ENCODE data around the gene COL21A1.

- TF ChIP-seq POLR2A (IDR thresholded peaks at IDR 0.05; ENCODE audit: low read length) (no peak), GATA1 (IDR thresholded peaks at IDR 0.05; ENCODE audit: low read depth, low read length) (no peak)
These were observed 88.8 kb downstream of the COL21A1 start for GRCh38 chr6:56158571-56158970.
